H7 (cell line): ENCODE data around the gene GCH1. TPM values are rescaled to one million over a fixed set of nuclear protein-coding genes. Genes with fewer than 3 reads are reported as not detected.
A peak's percentile ranks its signal among the peaks of the same experiment; 100 is the strongest.
"Not testable (repeated sequence)": the region's sequence is repeated elsewhere in the genome, so short reads cannot be mapped to it uniquely, and the experiment has no call there.

ENCODE experiments used
- DNase-seq: peaks from one replicate; pipeline ENCODE4 v3.0.0; 2012
- H3K27me3 ChIP-seq: 2 replicates; pipeline ENCODE4 v1.6.0; 2011; ENCODE audit warnings: mild to moderate bottlenecking, low read length; ENCODE audit not compliant: control insufficient read depth, insufficient read depth
- H3K36me3 ChIP-seq: replicated peaks from 2 replicates; pipeline ENCODE4 v1.5.1; 2011; ENCODE audit warnings: low read length; ENCODE audit not compliant: control insufficient read depth, insufficient read depth
- H3K4me3 ChIP-seq: 2 replicates; pipeline ENCODE4 v1.5.1; 2011; ENCODE audit warnings: low read depth, mild to moderate bottlenecking, control low read depth, low read length, moderate library complexity; ENCODE audit not compliant: insufficient read depth
- total RNA-seq: library from RNA; depleted of rRNA; stranded (reverse); fragments of >200 nt; shearing (Covaris generic); gene quantifications from 2 replicates; pipeline ENCODE4 v1.2.3, GENCODE V29; 2014

Gene GCH1
- total RNA-seq, 1 experiment from 2014 or later, result 12.1 TPM

GRCh38 chr14:54812617-54813016, 90.0 kb downstream of the GCH1 start:
- DNase-seq, result no peak
- Histone ChIP-seq H3K4me3 (no peak overlapping the region), H3K27me3 (peaks cover 2% of the 10 kb centered on the region; the same call in 1 of the 2 replicates), H3K36me3 (no peaks in the 10 kb centered on the region)

- Histone ChIP-seq H3K4me3 (no peak overlapping the region), H3K27me3 (peaks cover 2% of the 10 kb centered on the region; the same call in 1 of the 2 replicates), H3K36me3 (no peaks in the 10 kb centered on the region)
- DNase-seq, result no peak
These were observed 92.9 kb downstream of the GCH1 start for GRCh38 chr14:54809767-54810166.

- no peak overlapping the region for H3K4me3 ChIP-seq
- H3K36me3 ChIP-seq, result no peaks in the 10 kb centered on the region
- H3K27me3 ChIP-seq, result peaks cover 8% of the 10 kb centered on the region
- no peak for DNase-seq
These were observed 94.1 kb downstream of the GCH1 start for GRCh38 chr14:54808326-54809161.

- Histone ChIP-seq H3K4me3 (no peak overlapping the region), H3K36me3 (no peaks in the 10 kb centered on the region), H3K27me3 (peaks cover 8% of the 10 kb centered on the region)
- DNase-seq, result no peak
These were observed 94.7 kb downstream of the GCH1 start for GRCh38 chr14:54807881-54808280.

GRCh38 chr14:54807428-54807827, 95.2 kb downstream of the GCH1 start:
- H3K27me3 ChIP-seq, result peaks cover 6% of the 10 kb centered on the region
- no peak for DNase-seq
- H3K4me3 ChIP-seq, result no peak overlapping the region
- H3K36me3 ChIP-seq, result no peaks in the 10 kb centered on the region

GRCh38 chr14:54806616-54807015, 96.0 kb downstream of the GCH1 start:
- peaks cover 6% of the 10 kb centered on the region for H3K27me3 ChIP-seq

GRCh38 chr14:54805445-54806322, 96.9 kb downstream of the GCH1 start:
- Histone ChIP-seq H3K27me3 (peaks cover 6% of the 10 kb centered on the region), H3K36me3 (no peaks in the 10 kb centered on the region), H3K4me3 (no peak overlapping the region)
- peak; percentile 89 for DNase-seq

More at GRCh38 chr14:54806616-54807015, 96.0 kb downstream of the GCH1 start:
- no peak overlapping the region for H3K4me3 ChIP-seq
- no peaks in the 10 kb centered on the region for H3K36me3 ChIP-seq
- no peak for DNase-seq

- Histone ChIP-seq H3K36me3 (no peaks in the 10 kb centered on the region), H3K4me3 (no peak overlapping the region), H3K27me3 (peaks cover 6% of the 10 kb centered on the region)
- DNase-seq, result no peak
These were observed 97.6 kb downstream of the GCH1 start for GRCh38 chr14:54805070-54805444.

GRCh38 chr14:54804538-54805041, 98.0 kb downstream of the GCH1 start:
- Histone ChIP-seq H3K27me3 (peaks cover 6% of the 10 kb centered on the region), H3K4me3 (no peak overlapping the region), H3K36me3 (no peaks in the 10 kb centered on the region)
- peak; percentile 44 for DNase-seq

GRCh38 chr14:54803926-54804537, 98.6 kb downstream of the GCH1 start:
- DNase-seq, result no peak

GRCh38 chr14:54803396-54803795, 99.2 kb downstream of the GCH1 start:
- H3K36me3 ChIP-seq, result no peaks in the 10 kb centered on the region
- no peak overlapping the region for H3K4me3 ChIP-seq
- DNase-seq, result no peak
- peaks cover 6% of the 10 kb centered on the region for H3K27me3 ChIP-seq

More at GRCh38 chr14:54803926-54804537, 98.6 kb downstream of the GCH1 start:
- Histone ChIP-seq H3K4me3 (no peak overlapping the region), H3K27me3 (peaks cover 6% of the 10 kb centered on the region), H3K36me3 (no peaks in the 10 kb centered on the region)

- H3K36me3 ChIP-seq, H3K4me3 ChIP-seq, DNase-seq, H3K27me3 ChIP-seq: not testable (repeated sequence)
These were observed 101.1 kb downstream of the GCH1 start for GRCh38 chr14:54801482-54801881.

GRCh38 chr14:54798465-54799124, 104.0 kb downstream of the GCH1 start:
- no peak for DNase-seq
- Histone ChIP-seq H3K27me3 (no peaks in the 10 kb centered on the region), H3K4me3 (no peak overlapping the region), H3K36me3 (no peaks in the 10 kb centered on the region)

- H3K27me3 ChIP-seq, result no peaks in the 10 kb centered on the region
- no peaks in the 10 kb centered on the region for H3K36me3 ChIP-seq
- DNase-seq, result no peak
- no peak overlapping the region for H3K4me3 ChIP-seq
These were observed 104.6 kb downstream of the GCH1 start for GRCh38 chr14:54797986-54798385.
